Duodenal mucosa (tissue), 2 donors: ENCODE data around the gene DAPK3.

Source experiments
- H3K27ac ChIP-seq: one replicate; pipeline ENCODE4 v1.7.0; 2013; ENCODE audit warnings: low read depth, low read length
- H3K27me3 ChIP-seq, 2 donors: one replicate each; pipeline ENCODE4 v1.7.0; 2013; ENCODE audit warnings: low read length in 2 of 2, control low read depth in 1 of 2; ENCODE audit not compliant: insufficient read depth in 2 of 2, control insufficient read depth in 1 of 2
- H3K36me3 ChIP-seq, 2 donors: one replicate each; pipeline ENCODE4 v1.7.0; 2013; ENCODE audit warnings: low read length in 2 of 2, control low read depth in 1 of 2; ENCODE audit not compliant: insufficient read depth in 2 of 2, control insufficient read depth in 1 of 2
- H3K4me1 ChIP-seq, 2 donors: one replicate each; pipeline ENCODE4 v1.7.0; 2013; ENCODE audit warnings: low read length in 2 of 2, control low read depth in 1 of 2; ENCODE audit not compliant: insufficient read depth in 2 of 2, control insufficient read depth in 1 of 2
- H3K4me3 ChIP-seq, 2 donors: one replicate each; pipeline ENCODE4 v1.7.0; 2013; ENCODE audit warnings: low read length in 2 of 2, low read depth in 1 of 2
- H3K9ac ChIP-seq, 2 donors: one replicate each; pipeline ENCODE4 v1.7.0; 2013; ENCODE audit warnings: low read length in 2 of 2, low read depth in 1 of 2
- H3K9me3 ChIP-seq, 2 donors: one replicate each; pipeline ENCODE4 v1.7.0; 2013; ENCODE audit warnings: low read length in 2 of 2, control low read depth in 1 of 2; ENCODE audit not compliant: control insufficient read depth in 1 of 2

DAPK3 gene

GRCh38 chr19:3936506-3937442 is 34.1 kb downstream of the DAPK3 start:
- H3K9ac ChIP-seq: no peak overlapping the region
- no peak overlapping the region for H3K4me3 ChIP-seq
- H3K27ac ChIP-seq: no peak overlapping the region

GRCh38 chr19:3932931-3933810 is 37.7 kb downstream of the DAPK3 start, which contains the start of gene NMRK2:
Gene NMRK2, plus strand, starts transcription at chr19:3933069. Its CDS starts 603 bp downstream, at chr19:3933672.
- Histone ChIP-seq H3K9me3 (no peaks in the 10 kb centered on the region), H3K9ac (no peak within 1 kb of the TSS), H3K4me1 (no peaks in the 10 kb centered on the region), H3K36me3 (no peaks in the 10 kb centered on the region), H3K27me3 (peaks cover 0 to 9% of the 10 kb centered on the region in 2 donors), H3K4me3 (no peak within 1 kb of the TSS), H3K27ac (no peak within 1 kb of the TSS)

More at GRCh38 chr19:3936506-3937442, 34.1 kb downstream of the DAPK3 start:
- Histone ChIP-seq H3K4me1 (no peaks in the 10 kb centered on the region), H3K36me3 (no peaks in the 10 kb centered on the region), H3K27me3 (peaks cover 0 to 9% of the 10 kb centered on the region in 2 donors), H3K9me3 (no peaks in the 10 kb centered on the region)

DNA sequence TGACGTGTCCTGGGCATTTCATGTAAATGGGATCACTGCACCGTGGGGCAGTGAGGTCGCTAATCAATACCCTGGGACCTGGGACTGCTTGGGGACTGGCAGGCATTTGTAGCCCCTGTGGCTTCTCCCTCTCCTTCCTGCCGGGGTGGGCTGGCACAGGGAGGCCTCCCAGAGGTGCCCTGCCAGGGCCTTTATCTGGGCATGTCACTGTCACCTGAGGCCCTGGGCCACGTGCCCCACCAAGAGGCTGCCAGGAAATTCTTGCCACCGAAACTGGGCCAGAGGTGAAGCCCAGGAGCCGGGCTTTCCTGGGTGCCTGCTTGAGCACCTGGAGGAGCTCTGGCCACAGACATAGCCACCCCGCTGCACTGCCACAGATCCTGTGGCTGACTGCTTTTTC is 39.9 kb downstream of the DAPK3 start:
- Histone ChIP-seq H3K4me1 (no peaks in the 10 kb centered on the region), H3K4me3 (no peak overlapping the region), H3K36me3 (no peaks in the 10 kb centered on the region), H3K27me3 (peaks cover 0 to 9% of the 10 kb centered on the region in 2 donors), H3K27ac (no peak overlapping the region), H3K9me3 (no peaks in the 10 kb centered on the region), H3K9ac (no peak overlapping the region)

GRCh38 chr19:3923912-3924311 is 47.0 kb downstream of the DAPK3 start:
- Histone ChIP-seq H3K9ac (no peak overlapping the region), H3K4me1 (no peaks in the 10 kb centered on the region), H3K27me3 (no peaks in the 10 kb centered on the region), H3K27ac (no peak overlapping the region), H3K4me3 (no peak overlapping the region), H3K9me3 (peaks cover 6 to 10% of the 10 kb centered on the region in 2 donors), H3K36me3 (no peaks in the 10 kb centered on the region)

- no peak overlapping the region for H3K9ac ChIP-seq
- no peak overlapping the region for H3K4me3 ChIP-seq
- no peaks in the 10 kb centered on the region for H3K36me3 ChIP-seq
- no peak overlapping the region for H3K27ac ChIP-seq
- H3K4me1 ChIP-seq: no peaks in the 10 kb centered on the region
- peaks cover 6 to 10% of the 10 kb centered on the region in 2 donors for H3K9me3 ChIP-seq
- H3K27me3 ChIP-seq: no peaks in the 10 kb centered on the region
These were observed 47.7 kb downstream of the DAPK3 start for GRCh38 chr19:3923096-3923758.

GRCh38 chr19:3919793-3920192 is 51.1 kb downstream of the DAPK3 start:
- no peak overlapping the region for H3K9ac ChIP-seq
- H3K9me3 ChIP-seq: peaks cover 6 to 10% of the 10 kb centered on the region in 2 donors
- H3K4me1 ChIP-seq: no peaks in the 10 kb centered on the region
- H3K27me3 ChIP-seq: no peaks in the 10 kb centered on the region
- no peak overlapping the region for H3K4me3 ChIP-seq
- H3K27ac ChIP-seq: no peak overlapping the region
- H3K36me3 ChIP-seq: no peaks in the 10 kb centered on the region

GRCh38 chr19:3916033-3916432 is 54.9 kb downstream of the DAPK3 start:
- Histone ChIP-seq H3K36me3 (no peaks in the 10 kb centered on the region), H3K27me3 (no peaks in the 10 kb centered on the region), H3K9me3 (peaks cover 0 to 4% of the 10 kb centered on the region in 2 donors), H3K27ac (no peak overlapping the region), H3K4me3 (no peak overlapping the region), H3K4me1 (no peaks in the 10 kb centered on the region), H3K9ac (no peak overlapping the region)

- H3K27ac ChIP-seq: no peak overlapping the region
- H3K36me3 ChIP-seq: no peaks in the 10 kb centered on the region
- no peak overlapping the region for H3K4me3 ChIP-seq
- H3K4me1 ChIP-seq: no peaks in the 10 kb centered on the region
- H3K27me3 ChIP-seq: no peaks in the 10 kb centered on the region
- H3K9ac ChIP-seq: no peak overlapping the region
- H3K9me3 ChIP-seq: peaks cover 5 to 6% of the 10 kb centered on the region in 2 donors
These were observed 56.7 kb downstream of the DAPK3 start for GRCh38 chr19:3914199-3914598.

DNA sequence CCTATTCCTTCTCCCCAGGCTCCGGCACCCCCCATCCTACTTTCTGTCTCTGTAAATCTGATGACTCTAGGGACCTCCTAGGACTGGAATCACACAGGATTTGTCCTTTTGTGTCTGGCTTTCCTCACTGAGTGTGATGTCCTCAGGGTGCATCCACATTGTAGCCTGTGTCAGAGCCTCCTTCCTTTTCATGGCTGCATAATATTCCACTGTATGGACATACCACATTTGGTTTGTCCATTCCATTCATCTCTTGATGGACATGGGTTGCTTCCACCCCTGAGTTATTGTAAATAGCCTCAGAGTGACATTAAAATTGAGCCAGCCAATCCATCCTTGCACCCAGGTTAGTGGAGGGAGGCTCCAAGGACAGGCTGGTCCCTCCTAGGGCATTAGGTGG is 60.8 kb downstream of the DAPK3 start:
- no peak overlapping the region for H3K27ac ChIP-seq
- H3K36me3 ChIP-seq: no peaks in the 10 kb centered on the region
- H3K4me3 ChIP-seq: no peak overlapping the region
- peaks cover 5 to 6% of the 10 kb centered on the region in 2 donors for H3K9me3 ChIP-seq
- no peaks in the 10 kb centered on the region for H3K27me3 ChIP-seq
- H3K9ac ChIP-seq: no peak overlapping the region
- H3K4me1 ChIP-seq: no peaks in the 10 kb centered on the region
